Activated CD4-positive, alpha-beta T cell treated with anti-CD3 and anti-CD28 coated beads for 4 hours (primary cell): ENCODE measurements around the gene CROCC.
A peak's percentile ranks its signal among the peaks of the same experiment; 100 is the strongest.

Experiments used
- DNase-seq, 2 donors: peaks; one replicate each; pipeline ENCODE4 v3.0.0-alpha.2; 2020

Gene CROCC

GRCh38 chr1:16991571-16991970 lies 69.8 kb downstream of the CROCC start:
- DNase-seq, result no peak

GRCh38 chr1:16992102-16992501 lies 70.4 kb downstream of the CROCC start:
- no peak for DNase-seq

GRCh38 chr1:16992675-16993074 lies 70.9 kb downstream of the CROCC start:
- DNase-seq, result no peak

GRCh38 chr1:16993521-16994038 lies 71.8 kb downstream of the CROCC start:
- DNase-seq, result no peak

- DNase-seq, result no peak
Measured at GRCh38 chr1:16996845-16997244, 75.1 kb downstream of the CROCC start.

GRCh38 chr1:16998589-16998988 lies 76.9 kb downstream of the CROCC start:
- no peak for DNase-seq

GRCh38 chr1:16999863-17000262 lies 78.1 kb downstream of the CROCC start:
- no peak for DNase-seq

- no peak for DNase-seq
Measured at GRCh38 chr1:17001760-17002523, 80.2 kb downstream of the CROCC start.

- no peak for DNase-seq
Measured at GRCh38 chr1:17002524-17002902, 80.8 kb downstream of the CROCC start.

- DNase-seq, result no peak
Measured at GRCh38 chr1:17004466-17005364, 83.0 kb downstream of the CROCC start.

GRCh38 chr1:17005365-17005740 lies 83.6 kb downstream of the CROCC start:
- DNase-seq, result no peak

- DNase-seq, result no peak
Measured at GRCh38 chr1:17007121-17007520, 85.4 kb downstream of the CROCC start.

GRCh38 chr1:17008208-17008855 lies 86.6 kb downstream of the CROCC start:
- DNase-seq, result no peak

- no peak for DNase-seq
Measured at GRCh38 chr1:17009706-17010105, 88.0 kb downstream of the CROCC start.

- DNase-seq, result no peak
Measured at GRCh38 chr1:17011092-17011438, 89.3 kb downstream of the CROCC start.

GRCh38 chr1:17011439-17012307 lies 89.9 kb downstream of the CROCC start, which contains the start of gene ATP13A2:
Gene ATP13A2 (minus strand): TSS chr1:17011928. CDS start chr1:17011738, 190 bp downstream.
- peak; percentile 82 to 84 for DNase-seq

- no peak for DNase-seq
Measured at GRCh38 chr1:17012775-17013490, 91.2 kb downstream of the CROCC start.

- no peak for DNase-seq
Measured at GRCh38 chr1:17013491-17014320, 92.0 kb downstream of the CROCC start.

GRCh38 chr1:17014671-17015567 lies 93.2 kb downstream of the CROCC start:
- DNase-seq, result no peak

- DNase-seq, result no peak
Measured at GRCh38 chr1:17016317-17016661, 94.6 kb downstream of the CROCC start.
